Measurements from ENCODE around the gene GDF9. TPM values are rescaled to one million over a fixed set of nuclear protein-coding genes. Genes with fewer than 3 reads are reported as not detected.

The GDF9 gene
- 0.59 and 0.81 TPM in 2 replicates for total RNA-seq (2022)
- Bru-seq, nascent RNA: percentile 44 among the genes with signal in this experiment
- BruChase-seq, experiment 1, labeled RNA remaining after a 2-hour chase: percentile 43 among the genes with signal in this experiment
- BruChase-seq, experiment 2, labeled RNA remaining after a 6-hour chase: percentile 46 among the genes with signal in this experiment
- long read RNA-seq, partial matches to known transcripts: 1 of 1 reads
- long read RNA-seq, other reads (novel, unspliced or antisense): 0 of 1 reads

GRCh38 chr5:132866342-132867045, at the start of gene GDF9, which contains the start of gene UQCRQ:
GDF9 (minus strand) TSS chr5:132866469; CDS start chr5:132864533, 1,936 bp downstream.
UQCRQ (plus strand) TSS chr5:132866642; CDS start chr5:132866882, 240 bp downstream.
- peak in 1 of 2 experiments; percentile 54 for TF ChIP-seq CTCF (IDR thresholded peaks at IDR 0.05; ENCODE audit: insufficient read depth in 1 of 2, low read depth in 1 of 2, low read length in 1 of 2, severe bottlenecking in 1 of 2, unreplicated experiment in 1 of 2)
- Histone ChIP-seq H3K9me3 (no peaks in the 10 kb centered on the region), H3K27me3 (replicated peaks; ENCODE audit: control insufficient read depth, insufficient read depth, low read length) (no peaks in the 10 kb centered on the region), H3K4me3 (ENCODE audit: low read depth, low read length) (peak within 1 kb of the TSS; percentile 73), H3K4me1 (peaks cover 16% of the 10 kb centered on the region), H3K36me3 (ENCODE audit: control insufficient read depth, insufficient read depth, low read length) (peaks cover 3% of the 10 kb centered on the region; the same call in 1 of the 2 replicates)
- H3K36me3 Mint-ChIP-seq (ENCODE audit: insufficient read depth, unreplicated experiment): peaks cover 55% of the 10 kb centered on the region
- no peaks in the 10 kb centered on the region for H3K27me3 Mint-ChIP-seq (ENCODE audit: insufficient read depth, unreplicated experiment)
- CTCF ChIA-PET: interaction anchor here (0.7 to 2.5 kb wide), 8 partner anchors 17 to 129 kb away, joined by 4 to 17 read pairs (median 10); partner anchors contain the start of genes KIF3A and SHROOM1
- H3K9me3 Mint-ChIP-seq (ENCODE audit: unreplicated experiment): no peaks in the 10 kb centered on the region
- no peaks in the 10 kb centered on the region for H3K4me1 Mint-ChIP-seq (ENCODE audit: low read depth, unreplicated experiment)
- intact Hi-C loops (cut with micrococcal nuclease; ENCODE audit: unreplicated experiment): loop anchor here (1.0 to 2.0 kb wide), 5 partner anchors 16 to 111 kb away; partner anchors contain the start of gene SHROOM1
- peak within 1 kb of the TSS; percentile 98 for H3K27ac Mint-ChIP-seq (ENCODE audit: unreplicated experiment)
- DNase-seq: peak; percentile 99
- H3K4me3 Mint-ChIP-seq (ENCODE audit: unreplicated experiment): peak within 1 kb of the TSS; percentile 91
- BruUV-seq (replicated peaks): no TSS peak
- POLR2A ChIA-PET: interaction anchor here (0.6 to 1.9 kb wide), 10 partner anchors 17 to 172 kb away, joined by 3 to 7 read pairs (median 4); partner anchors contain the start of gene SHROOM1

GRCh38 chr5:132915681-132916080, 49.4 kb upstream of the GDF9 start:
- CTCF ChIA-PET: no interaction called here

More at GRCh38 chr5:132915681-132916080, 49.4 kb upstream of the GDF9 start:
- no peaks in the 10 kb centered on the region for H3K9me3 ChIP-seq
- DNase-seq: no peak
- no peak overlapping the region for H3K4me3 ChIP-seq (ENCODE audit: low read depth, low read length)
- Mint-ChIP-seq H3K27ac (ENCODE audit: unreplicated experiment) (no peak overlapping the region), H3K9me3 (ENCODE audit: unreplicated experiment) (no peaks in the 10 kb centered on the region), H3K4me1 (ENCODE audit: low read depth, unreplicated experiment) (no peaks in the 10 kb centered on the region), H3K27me3 (ENCODE audit: insufficient read depth, unreplicated experiment) (no peaks in the 10 kb centered on the region), H3K36me3 (ENCODE audit: insufficient read depth, unreplicated experiment) (peaks cover 76% of the 10 kb centered on the region), H3K4me3 (ENCODE audit: unreplicated experiment) (no peak overlapping the region)
- POLR2A ChIA-PET: no interaction called here
- no peaks in the 10 kb centered on the region for H3K4me1 ChIP-seq
- TF ChIP-seq CTCF (IDR thresholded peaks at IDR 0.05; ENCODE audit: insufficient read depth in 1 of 2, low read depth in 1 of 2, low read length in 1 of 2, severe bottlenecking in 1 of 2, unreplicated experiment in 1 of 2): no peak
- no peaks in the 10 kb centered on the region for H3K27me3 ChIP-seq (replicated peaks; ENCODE audit: control insufficient read depth, insufficient read depth, low read length)
- no peaks in the 10 kb centered on the region; the same call in none of the 2 replicates for H3K36me3 ChIP-seq (ENCODE audit: control insufficient read depth, insufficient read depth, low read length)
- intact Hi-C loops (cut with micrococcal nuclease; ENCODE audit: unreplicated experiment): no loop called here
- BruUV-seq (replicated peaks): no TSS peak

Measured in Caco-2 (cell line).